Kidney epithelial cell (primary cell): ENCODE data around the gene IL36A. TPM values are rescaled to one million over a fixed set of nuclear protein-coding genes. Genes with fewer than 3 reads are reported as not detected.

Experiments
- DNase-seq: peaks from one replicate; pipeline ENCODE4 v3.0.0-alpha.2; 2010; ENCODE audit warnings: low read depth
- H3K27me3 ChIP-seq: 2 replicates; pipeline ENCODE4 v1.6.0; 2011; ENCODE audit warnings: low read length; ENCODE audit not compliant: control insufficient read depth, insufficient read depth
- H3K36me3 ChIP-seq: 2 replicates; pipeline ENCODE4 v1.5.1; 2011; ENCODE audit warnings: low read length; ENCODE audit not compliant: control insufficient read depth, insufficient read depth
- H3K4me3 ChIP-seq: 2 replicates; pipeline ENCODE4 v1.5.1; 2011; ENCODE audit warnings: low read depth, mild to moderate bottlenecking, control low read depth, low read length
- total RNA-seq: library from RNA; depleted of rRNA; stranded (reverse); fragments of >200 nt; gene quantifications from 2 replicates; pipeline ENCODE4 v1.2.3, GENCODE V29; 2015
- TF ChIP-seq, protein P1 (sequence below): IDR thresholded peaks from 2 replicates; pipeline ENCODE4 v1.5.1; 2011; ENCODE audit warnings: mild to moderate bottlenecking, moderate library complexity, low read length, control low read depth, inconsistent platforms; ENCODE audit not compliant: insufficient read depth, poor library complexity, severe bottlenecking

IL36A gene
- total RNA-seq, 1 donor from 2014 or later: not detected

- no peak overlapping the region for H3K4me3 ChIP-seq
- H3K27me3 ChIP-seq: peaks cover 6% of the 10 kb centered on the region
- TF ChIP-seq, protein P1, sequence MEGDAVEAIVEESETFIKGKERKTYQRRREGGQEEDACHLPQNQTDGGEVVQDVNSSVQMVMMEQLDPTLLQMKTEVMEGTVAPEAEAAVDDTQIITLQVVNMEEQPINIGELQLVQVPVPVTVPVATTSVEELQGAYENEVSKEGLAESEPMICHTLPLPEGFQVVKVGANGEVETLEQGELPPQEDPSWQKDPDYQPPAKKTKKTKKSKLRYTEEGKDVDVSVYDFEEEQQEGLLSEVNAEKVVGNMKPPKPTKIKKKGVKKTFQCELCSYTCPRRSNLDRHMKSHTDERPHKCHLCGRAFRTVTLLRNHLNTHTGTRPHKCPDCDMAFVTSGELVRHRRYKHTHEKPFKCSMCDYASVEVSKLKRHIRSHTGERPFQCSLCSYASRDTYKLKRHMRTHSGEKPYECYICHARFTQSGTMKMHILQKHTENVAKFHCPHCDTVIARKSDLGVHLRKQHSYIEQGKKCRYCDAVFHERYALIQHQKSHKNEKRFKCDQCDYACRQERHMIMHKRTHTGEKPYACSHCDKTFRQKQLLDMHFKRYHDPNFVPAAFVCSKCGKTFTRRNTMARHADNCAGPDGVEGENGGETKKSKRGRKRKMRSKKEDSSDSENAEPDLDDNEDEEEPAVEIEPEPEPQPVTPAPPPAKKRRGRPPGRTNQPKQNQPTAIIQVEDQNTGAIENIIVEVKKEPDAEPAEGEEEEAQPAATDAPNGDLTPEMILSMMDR: no peak
- DNase-seq: no peak
- H3K36me3 ChIP-seq: no peaks in the 10 kb centered on the region
These were observed 25.5 kb upstream of the IL36A start for GRCh38 chr2:112979731-112980130.

DNA sequence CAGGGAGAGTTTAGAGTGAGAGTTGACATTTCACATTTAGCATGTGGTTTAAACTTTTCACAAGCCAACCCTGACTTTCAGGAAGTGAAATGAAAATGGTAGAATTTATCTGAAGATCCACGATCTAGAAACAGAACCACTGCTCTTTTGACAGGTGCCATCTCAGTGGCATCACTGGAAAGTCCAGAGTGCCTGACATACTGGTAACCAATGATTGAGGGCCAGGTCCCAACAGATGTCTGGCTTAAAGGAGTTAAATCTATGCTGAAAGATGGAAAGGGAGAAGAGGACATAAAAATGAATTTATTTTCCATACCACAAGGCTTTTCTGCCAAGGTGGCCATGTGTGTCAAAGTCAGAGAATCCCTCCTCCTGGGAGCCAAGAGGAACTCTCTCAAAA, 24.7 kb upstream of the IL36A start:
- Histone ChIP-seq H3K4me3 (no peak overlapping the region), H3K36me3 (no peaks in the 10 kb centered on the region), H3K27me3 (peaks cover 6% of the 10 kb centered on the region)
- DNase-seq: no peak
- TF ChIP-seq, protein P1: no peak

- H3K36me3 ChIP-seq: no peaks in the 10 kb centered on the region
- no peaks in the 10 kb centered on the region for H3K27me3 ChIP-seq
- TF ChIP-seq, protein P1: no peak
- H3K4me3 ChIP-seq: no peak overlapping the region
- no peak for DNase-seq
These were observed 20.2 kb upstream of the IL36A start for GRCh38 chr2:112985090-112985489.

DNA sequence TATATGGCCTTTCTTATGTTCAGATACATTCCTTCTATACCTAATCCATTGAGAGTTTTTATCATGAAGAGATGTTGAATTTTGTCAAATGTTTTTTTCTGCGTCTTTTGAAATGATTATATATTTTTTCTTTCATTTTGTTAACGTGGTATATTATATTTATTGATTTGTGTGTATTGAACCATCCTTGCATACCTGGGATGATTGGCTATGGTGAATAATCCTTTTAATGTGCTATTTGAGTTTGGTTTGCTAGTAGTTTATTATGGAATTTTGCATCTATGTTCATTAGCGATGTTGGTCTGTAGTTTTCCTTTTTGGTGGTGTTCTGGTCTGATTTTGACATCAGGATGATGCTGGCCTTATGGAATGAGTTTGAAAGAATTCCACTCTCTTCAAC, 15.6 kb upstream of the IL36A start:
- TF ChIP-seq, protein P1: no peak
- H3K27me3 ChIP-seq: no peaks in the 10 kb centered on the region
- DNase-seq: no peak
- H3K36me3 ChIP-seq: no peaks in the 10 kb centered on the region
- H3K4me3 ChIP-seq: no peak overlapping the region

DNA sequence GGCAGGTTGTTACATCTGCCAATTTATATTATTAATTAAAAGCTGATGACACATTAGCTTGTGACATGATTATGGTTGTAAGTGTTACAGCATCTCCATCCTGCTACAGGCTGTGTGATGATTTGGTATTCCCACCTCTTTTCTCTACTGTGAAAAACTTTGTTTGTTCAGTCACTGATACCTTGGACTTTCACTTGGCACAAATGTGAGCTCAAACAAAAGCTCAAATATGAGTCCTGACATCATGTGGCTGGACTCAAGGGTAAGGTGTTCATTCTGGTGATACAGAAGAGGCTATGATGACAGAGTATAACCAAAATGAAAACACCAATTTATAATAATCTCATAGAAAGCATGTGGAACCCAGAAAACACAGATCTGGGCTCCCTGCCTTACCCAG, 11.4 kb upstream of the IL36A start:
- H3K27me3 ChIP-seq: no peaks in the 10 kb centered on the region
- TF ChIP-seq, protein P1: no peak
- DNase-seq: no peak
- no peak overlapping the region for H3K4me3 ChIP-seq
- no peaks in the 10 kb centered on the region for H3K36me3 ChIP-seq

- DNase-seq: no peak
- H3K27me3 ChIP-seq: no peaks in the 10 kb centered on the region
- H3K4me3 ChIP-seq: no peak overlapping the region
- TF ChIP-seq, protein P1: no peak
- H3K36me3 ChIP-seq: no peaks in the 10 kb centered on the region
These were observed 10.6 kb upstream of the IL36A start for GRCh38 chr2:112994648-112995047.
